Measurements from ENCODE around the gene KHDC4. TPM values are rescaled to one million over a fixed set of nuclear protein-coding genes. Genes with fewer than 3 reads are reported as not detected.

The KHDC4 gene
- total and polyA plus RNA-seq, 2 experiments from 2014 or later = 47.1 to 57.7 TPM

DNA sequence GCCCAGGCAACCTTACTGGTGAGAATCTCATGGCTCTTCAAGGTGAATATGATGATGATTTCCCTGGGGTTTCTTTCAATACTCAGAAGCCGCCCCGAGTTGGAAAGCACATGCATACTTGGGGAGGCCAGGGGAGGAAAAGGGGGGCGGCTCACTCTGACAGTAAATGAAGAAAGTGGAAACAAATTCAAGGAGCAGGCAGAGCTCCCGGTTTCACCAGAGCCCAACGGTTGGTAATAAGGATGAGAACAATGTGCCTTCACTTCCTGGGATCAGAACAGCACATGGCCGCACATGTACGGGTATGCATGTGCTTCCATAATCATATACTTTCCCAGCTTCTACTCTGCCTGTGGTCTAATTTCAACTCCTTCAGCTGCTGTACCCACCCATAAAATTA, 47.9 kb upstream of the KHDC4 start (continued):
- no peak for TF ChIP-seq ETS1 (IDR thresholded peaks at IDR 0.05)
- no peak for TF ChIP-seq STAT1 (IDR thresholded peaks at IDR 0.05; ENCODE audit: unreplicated experiment)
- no peak for TF ChIP-seq ZNF114 (CRISPR knock-in tag; IDR thresholded peaks at IDR 0.05)
- no peak for TF ChIP-seq JUNB (IDR thresholded peaks at IDR 0.05; ENCODE audit: unreplicated experiment)
- no peak for TF ChIP-seq POLR2AphosphoS5 (IDR thresholded peaks at IDR 0.05; ENCODE audit: low read depth)

- Mint-ChIP-seq H3K27me3 (ENCODE audit: insufficient read depth, low read depth, poor library complexity) (peaks cover 18% of the 10 kb centered on the region), H3K27ac (no peak overlapping the region; the same call in 1 of the 2 replicates)
- TF ChIP-seq JUNB (IDR thresholded peaks at IDR 0.05; ENCODE audit: unreplicated experiment) = no peak
- no peak for TF ChIP-seq CTCF (conservative IDR thresholded peaks at IDR 0.05; ENCODE audit: low read depth in 2 of 2)
- TF ChIP-seq STAT1 (IDR thresholded peaks at IDR 0.05; ENCODE audit: unreplicated experiment) = no peak
- no peak for TF ChIP-seq ETS1 (IDR thresholded peaks at IDR 0.05)
- no peak for TF ChIP-seq POLR2AphosphoS5 (IDR thresholded peaks at IDR 0.05; ENCODE audit: low read depth)
- TF ChIP-seq ZNF114 (CRISPR knock-in tag; IDR thresholded peaks at IDR 0.05) = no peak
- no peak for TF ChIP-seq EZH2phosphoT487 (IDR thresholded peaks at IDR 0.05; ENCODE audit: unreplicated experiment)
- TF ChIP-seq EZH2 (IDR thresholded peaks at IDR 0.05; ENCODE audit: low read depth, unreplicated experiment) = no peak
- TF ChIP-seq ZNF331 (CRISPR knock-in tag; IDR thresholded peaks at IDR 0.05; ENCODE audit: low read depth) = no peak
- TF ChIP-seq, protein P1, sequence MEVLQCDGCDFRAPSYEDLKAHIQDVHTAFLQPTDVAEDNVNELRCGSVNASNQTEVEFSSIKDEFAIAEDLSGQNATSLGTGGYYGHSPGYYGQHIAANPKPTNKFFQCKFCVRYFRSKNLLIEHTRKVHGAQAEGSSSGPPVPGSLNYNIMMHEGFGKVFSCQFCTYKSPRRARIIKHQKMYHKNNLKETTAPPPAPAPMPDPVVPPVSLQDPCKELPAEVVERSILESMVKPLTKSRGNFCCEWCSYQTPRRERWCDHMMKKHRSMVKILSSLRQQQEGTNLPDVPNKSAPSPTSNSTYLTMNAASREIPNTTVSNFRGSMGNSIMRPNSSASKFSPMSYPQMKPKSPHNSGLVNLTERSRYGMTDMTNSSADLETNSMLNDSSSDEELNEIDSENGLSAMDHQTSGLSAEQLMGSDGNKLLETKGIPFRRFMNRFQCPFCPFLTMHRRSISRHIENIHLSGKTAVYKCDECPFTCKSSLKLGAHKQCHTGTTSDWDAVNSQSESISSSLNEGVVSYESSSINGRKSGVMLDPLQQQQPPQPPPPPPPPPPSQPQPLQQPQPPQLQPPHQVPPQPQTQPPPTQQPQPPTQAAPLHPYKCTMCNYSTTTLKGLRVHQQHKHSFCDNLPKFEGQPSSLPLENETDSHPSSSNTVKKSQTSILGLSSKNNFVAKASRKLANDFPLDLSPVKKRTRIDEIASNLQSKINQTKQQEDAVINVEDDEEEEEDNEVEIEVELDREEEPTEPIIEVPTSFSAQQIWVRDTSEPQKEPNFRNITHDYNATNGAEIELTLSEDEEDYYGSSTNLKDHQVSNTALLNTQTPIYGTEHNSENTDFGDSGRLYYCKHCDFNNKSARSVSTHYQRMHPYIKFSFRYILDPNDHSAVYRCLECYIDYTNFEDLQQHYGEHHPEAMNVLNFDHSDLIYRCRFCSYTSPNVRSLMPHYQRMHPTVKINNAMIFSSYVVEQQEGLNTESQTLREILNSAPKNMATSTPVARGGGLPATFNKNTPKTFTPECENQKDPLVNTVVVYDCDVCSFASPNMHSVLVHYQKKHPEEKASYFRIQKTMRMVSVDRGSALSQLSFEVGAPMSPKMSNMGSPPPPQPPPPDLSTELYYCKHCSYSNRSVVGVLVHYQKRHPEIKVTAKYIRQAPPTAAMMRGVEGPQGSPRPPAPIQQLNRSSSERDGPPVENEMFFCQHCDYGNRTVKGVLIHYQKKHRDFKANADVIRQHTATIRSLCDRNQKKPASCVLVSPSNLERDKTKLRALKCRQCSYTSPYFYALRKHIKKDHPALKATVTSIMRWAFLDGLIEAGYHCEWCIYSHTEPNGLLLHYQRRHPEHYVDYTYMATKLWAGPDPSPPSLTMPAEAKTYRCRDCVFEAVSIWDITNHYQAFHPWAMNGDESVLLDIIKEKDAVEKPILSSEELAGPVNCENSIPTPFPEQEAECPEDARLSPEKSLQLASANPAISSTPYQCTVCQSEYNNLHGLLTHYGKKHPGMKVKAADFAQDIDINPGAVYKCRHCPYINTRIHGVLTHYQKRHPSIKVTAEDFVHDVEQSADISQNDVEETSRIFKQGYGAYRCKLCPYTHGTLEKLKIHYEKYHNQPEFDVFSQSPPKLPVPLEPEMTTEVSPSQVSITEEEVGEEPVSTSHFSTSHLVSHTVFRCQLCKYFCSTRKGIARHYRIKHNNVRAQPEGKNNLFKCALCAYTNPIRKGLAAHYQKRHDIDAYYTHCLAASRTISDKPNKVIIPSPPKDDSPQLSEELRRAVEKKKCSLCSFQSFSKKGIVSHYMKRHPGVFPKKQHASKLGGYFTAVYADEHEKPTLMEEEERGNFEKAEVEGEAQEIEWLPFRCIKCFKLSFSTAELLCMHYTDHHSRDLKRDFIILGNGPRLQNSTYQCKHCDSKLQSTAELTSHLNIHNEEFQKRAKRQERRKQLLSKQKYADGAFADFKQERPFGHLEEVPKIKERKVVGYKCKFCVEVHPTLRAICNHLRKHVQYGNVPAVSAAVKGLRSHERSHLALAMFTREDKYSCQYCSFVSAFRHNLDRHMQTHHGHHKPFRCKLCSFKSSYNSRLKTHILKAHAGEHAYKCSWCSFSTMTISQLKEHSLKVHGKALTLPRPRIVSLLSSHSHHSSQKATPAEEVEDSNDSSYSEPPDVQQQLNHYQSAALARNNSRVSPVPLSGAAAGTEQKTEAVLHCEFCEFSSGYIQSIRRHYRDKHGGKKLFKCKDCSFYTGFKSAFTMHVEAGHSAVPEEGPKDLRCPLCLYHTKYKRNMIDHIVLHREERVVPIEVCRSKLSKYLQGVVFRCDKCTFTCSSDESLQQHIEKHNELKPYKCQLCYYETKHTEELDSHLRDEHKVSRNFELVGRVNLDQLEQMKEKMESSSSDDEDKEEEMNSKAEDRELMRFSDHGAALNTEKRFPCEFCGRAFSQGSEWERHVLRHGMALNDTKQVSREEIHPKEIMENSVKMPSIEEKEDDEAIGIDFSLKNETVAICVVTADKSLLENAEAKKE (CRISPR knock-in tag; IDR thresholded peaks at IDR 0.05) = no peak
- no peak for TF ChIP-seq CREB1 (CRISPR knock-in tag; IDR thresholded peaks at IDR 0.05; ENCODE audit: low read depth)
- no peak for TF ChIP-seq NANOG (IDR thresholded peaks at IDR 0.05; ENCODE audit: borderline replicate concordance)
Observed at GRCh38 chr1:155981266-155982088, 47.3 kb upstream of the KHDC4 start.

More at GRCh38 chr1:155981266-155982088, 47.3 kb upstream of the KHDC4 start:
- Histone ChIP-seq H2AFZ (no peak overlapping the region), H3F3A (replicated peaks; ENCODE audit: low read depth) (peaks cover 16% of the 10 kb centered on the region), H3K27ac (ENCODE audit: low read depth) (no peak overlapping the region), H3K79me2 (replicated peaks; ENCODE audit: insufficient read depth) (peaks cover 13% of the 10 kb centered on the region), H4K20me1 (replicated peaks; ENCODE audit: insufficient read depth) (peaks cover 7% of the 10 kb centered on the region), H3K4me3 (no peak overlapping the region), H3K4me2 (0 out of 2 replicates have a peak overlapping the region, but pooled peaks have one; percentile 26), H3K4me1 (ENCODE audit: insufficient read depth) (peaks cover 54% of the 10 kb centered on the region), H3K36me3 (ENCODE audit: insufficient read depth) (no peaks in the 10 kb centered on the region), H3K27me3 (ENCODE audit: insufficient read depth) (no peaks in the 10 kb centered on the region), H3K9me2 (ENCODE audit: insufficient read depth) (no peaks in the 10 kb centered on the region)
- DNase-seq (ENCODE audit: low spot score) (no peak), ATAC-seq (no peak)
- H3K4me1 Mint-ChIP-seq = peaks cover 62% of the 10 kb centered on the region
- peak overlapping the region; percentile 9; the same call in 1 of the 3 replicates for H3K4me3 Mint-ChIP-seq
- no peaks in the 10 kb centered on the region; the same call in 2 of the 3 replicates for H3K9me3 Mint-ChIP-seq
- peaks cover 8% of the 10 kb centered on the region for H3K36me3 Mint-ChIP-seq (ENCODE audit: low read depth)

Measured in GM23338 (cell line).